NCI-H2107 treated with DMSO at 0.1 percent for 48 hours (cell line): ENCODE results near the gene CTBP2.
A peak's percentile ranks its signal among the peaks of the same experiment; 100 is the strongest.

Source experiments
- DNase-seq: peaks from one replicate; lab custom pipeline; 2025; ENCODE audit not compliant: unreplicated experiment; lab: John Stamatoyannopoulos, UW

Gene CTBP2

GRCh38 chr10:125049216-125049881, 111.0 kb downstream of the CTBP2 start:
- no peak for DNase-seq

DNA sequence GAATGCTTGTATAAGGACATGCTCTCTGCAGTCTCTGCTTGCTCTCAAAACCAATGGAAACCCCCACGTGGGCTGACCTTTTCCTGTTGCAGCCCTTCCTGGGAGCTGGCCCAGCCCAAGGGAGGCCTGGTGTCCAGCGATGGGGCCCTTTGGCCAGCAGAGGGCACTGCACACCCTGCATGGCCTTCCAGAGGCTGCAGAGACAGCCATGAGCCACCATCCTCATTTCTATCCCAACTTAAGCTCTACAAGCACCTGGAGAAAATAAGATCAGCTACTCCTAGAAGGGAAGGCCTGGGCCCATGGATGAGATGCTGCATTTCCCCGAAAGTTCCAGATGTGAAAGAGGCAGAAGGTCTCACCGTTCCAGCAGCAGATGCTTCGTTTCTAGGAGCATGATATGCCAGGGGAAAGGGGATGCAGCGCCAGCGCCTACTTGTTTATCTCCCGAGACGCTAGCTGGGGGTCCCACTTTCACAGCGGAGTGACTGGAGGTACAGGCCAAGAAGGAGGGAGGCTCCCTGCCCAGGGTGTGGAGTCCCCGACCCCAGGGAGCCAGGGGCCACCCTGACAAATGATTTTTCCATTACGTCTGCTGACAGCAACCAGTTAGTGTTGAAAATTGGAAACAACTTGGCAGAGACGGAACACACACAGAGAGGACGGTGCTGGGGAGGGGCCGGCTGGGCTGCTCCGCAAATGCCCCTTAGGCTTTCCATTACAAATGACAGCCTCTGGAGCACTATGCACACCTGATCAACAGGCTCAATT, 112.1 kb downstream of the CTBP2 start:
- no peak for DNase-seq

DNA sequence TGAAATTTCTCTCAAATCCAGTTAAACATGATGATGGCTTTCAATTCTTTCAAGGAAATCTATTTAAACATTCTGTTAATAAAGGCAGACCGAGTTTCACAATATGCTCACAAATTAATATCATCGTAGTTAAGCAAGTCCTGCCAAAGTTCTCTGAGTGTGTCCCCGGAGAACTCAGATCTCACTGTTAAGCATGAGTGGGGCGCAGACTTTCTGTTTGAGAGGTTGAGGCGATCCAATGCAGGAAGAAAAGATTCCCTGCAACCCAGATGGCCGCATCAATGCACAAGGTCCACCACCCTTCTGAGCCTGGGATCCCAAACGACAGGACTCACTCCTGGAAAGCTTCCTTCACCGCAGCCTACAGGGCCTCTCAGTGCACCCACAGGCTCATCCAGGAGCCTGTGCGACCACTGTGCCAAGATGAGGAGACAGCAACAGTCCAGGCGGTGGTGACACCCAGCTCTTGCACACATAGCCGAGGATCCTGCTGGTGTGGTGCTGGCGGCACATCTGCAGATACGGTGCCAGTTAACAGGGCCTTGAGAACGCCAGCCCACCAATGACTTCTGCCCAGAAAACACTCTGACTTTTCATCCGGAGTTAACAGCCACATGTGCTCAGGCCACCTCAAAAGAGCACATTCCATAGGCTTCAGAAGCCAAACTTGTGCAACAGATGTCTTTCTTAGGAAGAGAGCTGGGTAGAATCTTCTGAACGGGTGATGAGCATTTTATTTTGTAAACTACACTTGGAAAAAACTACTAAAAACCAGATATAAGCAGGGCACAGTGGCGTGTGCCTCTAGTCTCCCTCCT, 116.3 kb downstream of the CTBP2 start:
- DNase-seq: no peak

DNA sequence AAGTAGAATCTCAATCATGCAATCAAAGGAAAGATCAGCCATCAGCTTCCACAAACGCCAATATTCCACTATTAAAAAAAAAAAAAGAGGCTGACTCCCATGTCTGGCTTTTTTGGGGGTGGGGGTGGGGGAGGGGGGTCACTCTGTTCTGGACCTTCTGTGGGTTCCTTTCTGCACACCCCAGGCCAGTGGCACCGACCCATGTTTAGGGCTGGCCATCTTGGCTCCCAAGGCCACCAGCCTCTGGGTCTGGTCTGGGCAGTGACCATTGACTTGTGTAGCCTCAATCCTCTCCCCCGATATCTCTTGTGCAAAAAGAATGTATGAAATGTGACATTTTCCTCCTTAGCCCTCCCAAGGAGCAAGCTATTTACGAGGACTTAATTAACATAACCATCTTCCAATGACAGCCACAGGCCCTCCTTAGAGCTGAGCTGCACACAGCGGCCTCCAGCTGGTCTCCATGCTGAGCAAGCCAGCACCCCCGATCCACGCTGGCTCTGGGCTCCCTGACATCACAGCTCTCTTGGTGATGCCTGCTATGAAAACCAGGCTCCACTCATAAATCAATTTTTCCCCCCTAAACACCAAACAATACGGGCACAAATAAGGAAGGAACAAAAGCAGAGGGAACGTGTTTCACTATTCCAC, 118.4 kb downstream of the CTBP2 start:
- DNase-seq: no peak

DNA sequence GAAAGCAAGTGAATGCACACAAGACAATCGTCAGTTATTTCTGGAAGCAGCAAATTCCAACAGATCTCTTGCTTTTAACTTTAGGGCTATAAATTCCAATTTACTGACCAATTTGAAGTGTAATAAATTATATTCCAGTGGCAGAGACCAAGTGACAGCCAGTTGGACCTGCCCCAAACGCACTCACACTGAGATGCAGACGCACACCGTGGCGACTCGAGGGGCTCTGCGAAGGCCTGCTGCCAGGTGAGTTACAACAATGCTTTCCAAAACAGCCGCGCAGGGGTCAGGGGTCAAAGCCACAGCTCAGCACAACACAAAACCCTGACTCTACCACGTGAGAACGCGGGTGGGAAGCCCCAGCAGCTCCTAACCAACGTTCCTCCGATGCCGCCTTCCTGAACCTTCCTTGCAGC, 121.0 kb downstream of the CTBP2 start:
- no peak for DNase-seq

GRCh38 chr10:125038637-125039036, 121.7 kb downstream of the CTBP2 start:
- DNase-seq: no peak

- peak; percentile 30 for DNase-seq
Measured at GRCh38 chr10:125037145-125037877, 123.1 kb downstream of the CTBP2 start.

- DNase-seq: no peak
Measured at GRCh38 chr10:125035588-125036295, 124.6 kb downstream of the CTBP2 start.

DNA sequence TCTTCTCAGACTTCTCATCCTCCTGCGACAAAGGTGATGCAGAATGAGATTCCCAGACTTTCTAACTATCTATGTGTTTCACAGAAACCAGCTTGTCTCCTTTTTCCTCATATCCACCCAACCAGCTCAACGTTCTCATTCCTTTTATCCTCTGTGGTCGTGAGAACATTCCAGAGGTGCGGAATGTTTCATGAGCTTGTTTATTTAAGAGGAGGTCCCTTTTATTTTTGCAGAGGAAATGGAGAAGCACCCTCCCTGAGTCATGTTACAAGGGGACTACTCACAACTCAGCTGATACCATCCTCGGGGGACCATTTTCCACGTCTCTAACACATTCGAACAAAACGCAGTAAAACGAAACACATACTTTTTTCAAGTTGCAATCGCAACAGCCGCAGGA, 125.2 kb downstream of the CTBP2 start:
- no peak for DNase-seq

GRCh38 chr10:125034675-125035074, 125.7 kb downstream of the CTBP2 start:
- DNase-seq: no peak

- DNase-seq: no peak
Measured at GRCh38 chr10:125033146-125033924, 127.0 kb downstream of the CTBP2 start.

DNA sequence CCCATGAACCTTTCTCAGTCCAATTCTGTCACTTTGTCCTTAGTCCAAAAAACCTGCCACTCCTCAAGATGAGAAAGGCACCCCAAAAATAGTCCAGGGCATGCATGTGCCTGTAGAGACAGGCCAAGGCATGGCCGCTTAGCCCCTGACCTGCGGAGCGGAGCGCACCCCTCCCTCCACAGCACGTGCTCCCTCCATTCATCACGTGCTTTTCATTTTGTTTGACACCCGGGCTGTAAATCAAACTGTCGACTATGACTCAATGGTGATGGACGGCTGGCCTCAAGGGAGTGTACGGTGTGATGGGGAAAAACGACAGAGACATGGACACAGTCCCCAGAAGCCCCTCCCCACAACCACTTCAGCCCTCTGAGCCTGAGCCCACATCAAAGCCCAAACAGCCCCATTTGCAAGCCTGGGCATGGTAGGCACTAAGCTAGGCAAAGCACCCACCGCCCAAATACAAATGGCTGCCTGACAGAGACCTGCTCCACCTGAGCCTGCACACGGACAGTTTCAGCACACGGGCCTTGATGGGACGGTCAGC, 127.8 kb downstream of the CTBP2 start:
- no peak for DNase-seq

DNA sequence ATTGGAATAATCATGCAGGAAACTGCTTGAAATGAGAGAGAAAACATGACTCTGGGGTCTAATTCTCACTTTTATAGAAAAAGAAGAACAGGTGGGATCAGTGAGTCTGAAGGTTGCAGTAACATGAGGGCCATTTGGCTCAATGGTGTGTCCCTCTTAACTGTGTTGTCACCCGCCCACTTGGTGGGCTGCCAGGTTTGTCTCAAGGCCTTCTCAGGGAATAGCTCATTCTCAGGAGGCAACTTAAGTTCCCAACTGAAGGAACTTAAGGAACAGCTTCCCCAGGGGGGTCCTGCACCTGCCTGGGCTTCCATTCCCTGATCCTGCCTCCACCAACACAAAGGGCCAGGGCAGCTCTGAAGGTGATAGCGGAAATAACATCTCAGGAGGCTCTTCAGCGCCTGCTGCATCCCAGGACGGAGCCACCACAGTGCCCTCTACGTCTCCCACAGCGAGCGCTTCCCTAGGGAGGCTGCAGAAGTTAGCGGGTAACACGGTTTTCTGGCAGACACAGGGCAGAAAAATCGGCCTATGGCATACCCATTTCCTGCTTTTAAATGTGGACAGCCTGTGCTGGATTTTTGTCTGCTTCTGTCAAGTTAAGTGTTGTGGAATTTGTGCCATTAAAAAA, 129.7 kb downstream of the CTBP2 start:
- DNase-seq: no peak

DNA sequence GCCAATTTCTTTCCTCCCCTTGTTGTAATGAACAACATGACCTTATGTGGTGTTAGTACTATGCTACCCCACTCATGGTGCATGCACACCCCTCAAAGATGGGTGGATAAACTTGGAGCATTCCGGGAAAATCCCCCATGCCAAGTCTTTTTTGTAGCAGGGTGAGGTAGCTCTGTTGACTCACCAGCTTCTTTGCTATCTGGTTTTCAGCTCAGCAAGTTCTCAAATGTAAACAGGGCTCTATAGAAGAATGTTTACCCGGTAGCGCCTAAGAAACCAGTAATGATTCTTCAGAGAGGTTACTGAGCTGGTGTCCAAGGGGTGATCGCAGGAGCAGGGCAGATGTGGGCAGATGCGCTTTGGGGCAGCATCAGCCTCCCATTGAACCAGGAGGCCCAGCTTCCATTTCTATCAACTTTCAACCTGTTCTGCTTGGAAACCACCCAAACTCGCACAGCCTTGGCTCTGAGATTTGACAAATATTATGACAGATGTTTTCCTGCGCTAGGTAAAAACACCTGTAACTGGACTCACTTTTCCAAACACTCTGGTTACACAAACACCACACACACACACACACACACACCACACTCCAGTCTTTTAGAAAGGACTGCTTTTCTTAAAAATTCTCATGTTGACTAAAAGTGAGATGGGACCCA, 130.7 kb downstream of the CTBP2 start:
- no peak for DNase-seq

DNA sequence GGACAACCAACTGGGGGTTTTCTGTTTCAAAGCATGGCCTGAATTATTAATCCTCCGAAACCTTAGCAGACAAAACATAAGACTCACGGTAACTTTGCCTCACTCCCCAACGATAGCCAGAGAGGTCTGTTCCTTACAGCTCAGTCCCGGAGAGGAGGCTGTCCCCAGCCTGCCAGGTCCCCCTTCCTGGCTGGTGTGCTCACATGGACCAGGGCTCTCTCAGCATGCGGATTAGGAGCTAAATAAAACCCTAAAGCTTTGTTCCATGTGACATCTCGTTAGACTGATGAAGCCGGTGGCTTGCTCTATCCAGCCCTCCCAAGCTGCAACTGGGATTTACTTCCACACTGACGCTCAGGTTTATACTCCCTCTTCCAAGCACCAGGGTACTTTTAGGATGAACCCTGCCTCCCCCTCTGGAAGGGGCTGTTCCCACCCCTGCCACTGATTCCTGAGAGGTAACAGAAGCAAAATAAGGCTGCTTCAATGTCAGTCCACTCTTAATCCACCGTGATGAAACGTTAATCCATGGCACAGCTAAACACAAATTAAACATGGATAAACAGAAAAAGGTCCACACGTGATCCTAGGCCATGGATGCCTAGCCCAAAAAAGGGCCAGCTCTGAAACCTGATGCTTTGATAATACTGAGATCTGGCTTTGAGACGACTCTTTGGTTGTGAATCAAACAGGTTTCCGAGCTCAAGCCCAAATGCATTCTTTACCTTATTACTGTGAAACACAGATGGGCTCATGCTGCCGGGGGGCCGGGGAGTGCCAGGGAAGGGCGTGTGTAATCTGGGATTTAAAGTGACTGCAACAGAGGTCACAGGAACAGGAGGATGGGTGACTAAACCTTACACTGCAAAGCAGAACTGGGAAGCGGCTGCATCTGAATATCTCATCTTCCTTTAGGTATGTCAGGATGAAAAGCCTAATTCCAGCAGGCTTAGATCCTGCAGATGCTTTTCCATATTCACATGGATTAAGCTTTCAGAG, 132.2 kb downstream of the CTBP2 start:
- DNase-seq: no peak

GRCh38 chr10:125026974-125027735, 133.2 kb downstream of the CTBP2 start:
- no peak for DNase-seq
